ENCODE data around the gene NRG2.

Gene NRG2

GRCh38 chr5:139851558-139851957, 191.5 kb downstream of the NRG2 start:
- DNase-seq, result no peak

GRCh38 chr5:139850423-139851016, 192.6 kb downstream of the NRG2 start:
- DNase-seq, result no peak

- no peak for DNase-seq
These were observed 193.2 kb downstream of the NRG2 start for GRCh38 chr5:139849942-139850341.

- DNase-seq, result no peak
These were observed 193.6 kb downstream of the NRG2 start for GRCh38 chr5:139849501-139849900.

GRCh38 chr5:139848508-139849100, 194.5 kb downstream of the NRG2 start:
- DNase-seq, result no peak

GRCh38 chr5:139847790-139848507, 195.2 kb downstream of the NRG2 start:
- DNase-seq, result no peak

- no peak for DNase-seq
These were observed 196.0 kb downstream of the NRG2 start for GRCh38 chr5:139847091-139847490.

- no peak for DNase-seq
These were observed 197.0 kb downstream of the NRG2 start for GRCh38 chr5:139845846-139846681.

- no peak for DNase-seq
These were observed 198.5 kb downstream of the NRG2 start for GRCh38 chr5:139844472-139845145.

GRCh38 chr5:139843991-139844390, 199.1 kb downstream of the NRG2 start:
- DNase-seq, result no peak

GRCh38 chr5:139842321-139842720, 200.8 kb downstream of the NRG2 start:
- DNase-seq, result no peak

GRCh38 chr5:139841549-139841948, 201.6 kb downstream of the NRG2 start:
- no peak for DNase-seq

- no peak for DNase-seq
These were observed 203.2 kb downstream of the NRG2 start for GRCh38 chr5:139839918-139840317.

GRCh38 chr5:139839232-139839815, 203.8 kb downstream of the NRG2 start:
- DNase-seq, result no peak

- DNase-seq, result no peak
These were observed 204.5 kb downstream of the NRG2 start for GRCh38 chr5:139838381-139839197.

GRCh38 chr5:139837711-139838380, 205.3 kb downstream of the NRG2 start:
- no peak for DNase-seq

GRCh38 chr5:139836469-139837208, 206.5 kb downstream of the NRG2 start:
- no peak for DNase-seq

- DNase-seq, result no peak
These were observed 207.4 kb downstream of the NRG2 start for GRCh38 chr5:139835656-139836055.

GRCh38 chr5:139833525-139833924, 209.6 kb downstream of the NRG2 start:
- DNase-seq, result no peak

- no peak for DNase-seq
These were observed 211.5 kb downstream of the NRG2 start for GRCh38 chr5:139831624-139832023.
